ENCODE data around the gene MAPKAPK3.

The MAPKAPK3 gene

DNA sequence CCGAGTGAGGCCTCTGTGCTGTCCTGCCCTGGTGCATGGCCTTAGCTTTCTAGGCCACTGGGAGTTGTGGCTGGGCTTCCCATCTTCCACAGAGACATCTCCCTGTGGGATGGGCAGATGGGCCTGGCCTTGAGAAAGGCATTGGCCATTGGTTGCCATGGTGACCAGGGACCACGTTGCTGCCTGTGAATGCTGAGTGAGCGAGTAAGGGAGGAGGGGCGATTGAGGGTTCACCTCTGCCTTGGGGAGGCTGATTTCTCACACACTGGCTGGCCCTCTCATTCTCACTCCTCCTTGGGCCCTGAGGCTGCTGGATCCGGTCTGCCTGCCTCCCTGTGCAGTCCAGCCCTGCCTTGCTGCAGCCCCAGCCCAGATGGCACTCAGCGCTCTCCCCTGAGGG, 31.4 kb downstream of the MAPKAPK3 start:
- TF ChIP-seq, protein P1, sequence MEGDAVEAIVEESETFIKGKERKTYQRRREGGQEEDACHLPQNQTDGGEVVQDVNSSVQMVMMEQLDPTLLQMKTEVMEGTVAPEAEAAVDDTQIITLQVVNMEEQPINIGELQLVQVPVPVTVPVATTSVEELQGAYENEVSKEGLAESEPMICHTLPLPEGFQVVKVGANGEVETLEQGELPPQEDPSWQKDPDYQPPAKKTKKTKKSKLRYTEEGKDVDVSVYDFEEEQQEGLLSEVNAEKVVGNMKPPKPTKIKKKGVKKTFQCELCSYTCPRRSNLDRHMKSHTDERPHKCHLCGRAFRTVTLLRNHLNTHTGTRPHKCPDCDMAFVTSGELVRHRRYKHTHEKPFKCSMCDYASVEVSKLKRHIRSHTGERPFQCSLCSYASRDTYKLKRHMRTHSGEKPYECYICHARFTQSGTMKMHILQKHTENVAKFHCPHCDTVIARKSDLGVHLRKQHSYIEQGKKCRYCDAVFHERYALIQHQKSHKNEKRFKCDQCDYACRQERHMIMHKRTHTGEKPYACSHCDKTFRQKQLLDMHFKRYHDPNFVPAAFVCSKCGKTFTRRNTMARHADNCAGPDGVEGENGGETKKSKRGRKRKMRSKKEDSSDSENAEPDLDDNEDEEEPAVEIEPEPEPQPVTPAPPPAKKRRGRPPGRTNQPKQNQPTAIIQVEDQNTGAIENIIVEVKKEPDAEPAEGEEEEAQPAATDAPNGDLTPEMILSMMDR (conservative IDR thresholded peaks at IDR 0.05; ENCODE audit: control insufficient read depth, insufficient read depth, low read depth, low read length), result no peak
- no peak overlapping the region for H3K4me3 ChIP-seq (ENCODE audit: control insufficient read depth, low read depth, low read length)
- peak; percentile 22 for DNase-seq (ENCODE audit: low read depth)

DNA sequence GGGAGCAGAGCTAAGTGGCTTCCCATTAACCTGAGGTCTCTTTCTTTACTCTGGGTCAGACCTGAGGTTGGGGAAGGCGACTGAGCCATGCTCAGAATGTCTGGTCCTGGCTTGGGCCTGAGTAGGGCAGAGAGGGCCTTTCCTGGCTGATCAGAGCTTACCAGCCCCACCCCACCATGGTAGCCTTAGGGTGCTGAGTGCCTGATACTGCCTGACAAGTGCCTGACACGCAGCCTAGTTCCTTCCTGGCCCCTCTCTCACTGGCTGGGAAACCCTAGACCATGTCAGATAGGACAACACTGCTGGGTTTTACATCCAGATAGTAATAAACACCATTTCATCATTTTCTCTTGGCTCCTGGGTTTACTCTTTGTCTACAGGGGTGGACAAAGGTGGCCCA, 32.0 kb downstream of the MAPKAPK3 start:
- no peak for DNase-seq (ENCODE audit: low read depth)
- H3K4me3 ChIP-seq (ENCODE audit: control insufficient read depth, low read depth, low read length), result no peak overlapping the region
- TF ChIP-seq, protein P1 (conservative IDR thresholded peaks at IDR 0.05; ENCODE audit: control insufficient read depth, insufficient read depth, low read depth, low read length), result no peak

DNA sequence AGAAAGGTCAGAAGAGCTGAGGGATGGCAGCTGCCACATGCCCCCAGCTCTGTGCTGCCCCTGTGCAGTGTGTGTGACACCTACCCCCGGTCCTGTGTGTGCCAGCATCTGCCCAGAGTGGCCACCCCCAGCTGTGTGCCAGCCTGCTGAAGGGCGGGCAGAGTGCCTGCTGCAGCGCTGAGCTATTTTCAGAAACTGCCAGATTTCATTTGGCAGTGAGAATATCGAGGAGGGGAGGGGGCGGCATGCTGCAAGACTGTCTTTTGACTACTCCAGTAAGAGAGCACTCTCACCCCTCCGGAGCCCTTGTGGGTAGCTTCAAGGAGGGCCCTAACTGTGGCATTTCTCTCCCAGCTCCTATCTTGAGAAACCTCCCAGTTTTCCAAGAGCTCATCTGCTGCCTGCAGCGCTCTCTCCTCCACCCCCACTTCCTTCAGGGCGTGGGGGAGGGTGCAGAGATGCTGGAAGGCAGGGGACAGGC, 32.5 kb downstream of the MAPKAPK3 start:
- DNase-seq (ENCODE audit: low read depth), result no peak
- TF ChIP-seq, protein P1 (conservative IDR thresholded peaks at IDR 0.05; ENCODE audit: control insufficient read depth, insufficient read depth, low read depth, low read length), result no peak
- no peak overlapping the region for H3K4me3 ChIP-seq (ENCODE audit: control insufficient read depth, low read depth, low read length)

DNA sequence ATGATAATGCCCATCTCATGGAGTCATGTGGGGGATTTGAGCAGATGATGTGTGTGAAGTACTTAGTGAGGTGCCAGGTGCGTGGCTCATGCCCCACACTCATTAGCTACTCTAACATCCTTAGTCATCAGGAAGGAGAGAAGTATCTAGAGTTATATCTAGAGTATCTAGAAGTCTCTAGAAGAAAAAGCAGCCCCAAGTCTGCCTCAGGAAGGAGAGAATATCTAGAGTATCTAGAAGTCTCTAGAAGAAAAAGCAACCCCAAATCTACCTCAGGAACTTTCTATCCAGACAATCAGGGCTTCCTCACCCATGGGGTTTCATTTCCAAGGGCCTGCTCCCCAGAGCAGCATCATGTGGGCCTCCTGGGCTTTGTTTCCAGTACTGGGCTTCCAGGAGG, 33.1 kb downstream of the MAPKAPK3 start:
- H3K4me3 ChIP-seq (ENCODE audit: control insufficient read depth, low read depth, low read length), result no peak overlapping the region
- DNase-seq (ENCODE audit: low read depth), result no peak
- TF ChIP-seq, protein P1 (conservative IDR thresholded peaks at IDR 0.05; ENCODE audit: control insufficient read depth, insufficient read depth, low read depth, low read length), result no peak

DNA sequence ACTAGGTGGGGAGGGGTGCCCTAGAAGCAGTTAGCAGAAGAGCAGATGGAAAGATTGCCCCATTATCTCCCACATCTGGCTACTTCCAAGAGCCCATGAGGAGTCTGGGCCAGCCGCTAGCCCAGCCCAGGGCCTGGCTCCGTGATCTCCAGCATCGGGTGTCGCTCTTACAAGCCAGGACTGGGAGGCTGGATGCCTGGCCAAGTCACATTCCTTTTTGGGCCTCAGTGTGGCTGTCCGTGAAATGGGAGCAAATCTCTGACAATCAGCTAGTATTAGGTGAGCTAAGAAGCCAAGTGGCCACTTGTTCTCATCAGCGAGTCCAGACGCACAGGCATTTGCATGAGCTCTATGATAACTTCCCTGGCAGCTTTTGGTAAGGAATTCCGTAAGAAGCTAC, 34.5 kb downstream of the MAPKAPK3 start:
- no peak for DNase-seq (ENCODE audit: low read depth)
- TF ChIP-seq, protein P1 (conservative IDR thresholded peaks at IDR 0.05; ENCODE audit: control insufficient read depth, insufficient read depth, low read depth, low read length), result no peak

DNA sequence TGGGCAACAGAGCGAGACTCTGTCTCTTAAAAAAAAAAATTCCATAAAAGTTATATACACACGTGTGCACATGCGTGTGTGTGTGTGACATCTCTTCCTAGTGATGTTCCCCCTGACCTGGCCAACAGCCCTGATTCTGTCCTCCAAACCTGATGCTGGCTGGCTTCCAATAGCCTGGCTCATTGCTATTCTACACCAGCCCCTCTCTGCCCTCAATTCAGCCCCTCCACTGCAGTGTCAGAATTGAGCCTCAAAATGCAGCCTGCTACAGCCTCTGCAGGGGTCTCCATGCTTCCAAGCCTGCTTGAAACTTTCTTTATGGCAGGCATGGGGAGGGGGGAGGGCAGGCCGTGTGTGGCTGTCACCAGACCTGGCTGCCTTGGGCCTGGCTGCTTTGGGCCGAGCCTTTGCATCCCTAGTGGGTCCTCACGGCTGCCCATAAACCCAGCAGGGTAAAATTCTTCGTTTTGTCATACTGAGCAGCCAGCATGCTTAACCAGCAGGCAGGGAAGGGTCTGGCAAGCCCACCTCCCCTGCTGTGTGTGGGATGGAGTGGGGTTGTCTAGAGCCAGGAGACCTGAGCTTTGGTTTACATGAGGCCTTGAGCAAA, 35.1 kb downstream of the MAPKAPK3 start:
- DNase-seq (ENCODE audit: low read depth), result no peak
- H3K4me3 ChIP-seq (ENCODE audit: control insufficient read depth, low read depth, low read length), result no peak overlapping the region
- TF ChIP-seq, protein P1 (conservative IDR thresholded peaks at IDR 0.05; ENCODE audit: control insufficient read depth, insufficient read depth, low read depth, low read length), result no peak

More for the DNA sequence above, 34.5 kb downstream of the MAPKAPK3 start:
- no peak overlapping the region for H3K4me3 ChIP-seq (ENCODE audit: control insufficient read depth, low read depth, low read length)
